ENCODE results near the gene STK32C.

GRCh38 chr10:132293201-132293812 lies 14.4 kb downstream of the STK32C start:
- no peak for TF ChIP-seq CTCF (IDR thresholded peaks at IDR 0.05)
- no peak for TF ChIP-seq ZFX (IDR thresholded peaks at IDR 0.05; ENCODE audit: borderline replicate concordance)

All from 22Rv1 (cell line).